Measurements from ENCODE around the gene CDKL2.

The CDKL2 gene

GRCh38 chr4:75629239-75629638 lies 1.1 kb downstream of the CDKL2 start:
- H3K4me3 ChIP-seq (replicated peaks; ENCODE audit: low read depth, low read length): no peak overlapping the region
- TF ChIP-seq, protein P1, sequence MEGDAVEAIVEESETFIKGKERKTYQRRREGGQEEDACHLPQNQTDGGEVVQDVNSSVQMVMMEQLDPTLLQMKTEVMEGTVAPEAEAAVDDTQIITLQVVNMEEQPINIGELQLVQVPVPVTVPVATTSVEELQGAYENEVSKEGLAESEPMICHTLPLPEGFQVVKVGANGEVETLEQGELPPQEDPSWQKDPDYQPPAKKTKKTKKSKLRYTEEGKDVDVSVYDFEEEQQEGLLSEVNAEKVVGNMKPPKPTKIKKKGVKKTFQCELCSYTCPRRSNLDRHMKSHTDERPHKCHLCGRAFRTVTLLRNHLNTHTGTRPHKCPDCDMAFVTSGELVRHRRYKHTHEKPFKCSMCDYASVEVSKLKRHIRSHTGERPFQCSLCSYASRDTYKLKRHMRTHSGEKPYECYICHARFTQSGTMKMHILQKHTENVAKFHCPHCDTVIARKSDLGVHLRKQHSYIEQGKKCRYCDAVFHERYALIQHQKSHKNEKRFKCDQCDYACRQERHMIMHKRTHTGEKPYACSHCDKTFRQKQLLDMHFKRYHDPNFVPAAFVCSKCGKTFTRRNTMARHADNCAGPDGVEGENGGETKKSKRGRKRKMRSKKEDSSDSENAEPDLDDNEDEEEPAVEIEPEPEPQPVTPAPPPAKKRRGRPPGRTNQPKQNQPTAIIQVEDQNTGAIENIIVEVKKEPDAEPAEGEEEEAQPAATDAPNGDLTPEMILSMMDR (IDR thresholded peaks at IDR 0.05; ENCODE audit: low read length, missing control alignments): no peak
- no peak for DNase-seq (ENCODE audit: low read depth)

DNA sequence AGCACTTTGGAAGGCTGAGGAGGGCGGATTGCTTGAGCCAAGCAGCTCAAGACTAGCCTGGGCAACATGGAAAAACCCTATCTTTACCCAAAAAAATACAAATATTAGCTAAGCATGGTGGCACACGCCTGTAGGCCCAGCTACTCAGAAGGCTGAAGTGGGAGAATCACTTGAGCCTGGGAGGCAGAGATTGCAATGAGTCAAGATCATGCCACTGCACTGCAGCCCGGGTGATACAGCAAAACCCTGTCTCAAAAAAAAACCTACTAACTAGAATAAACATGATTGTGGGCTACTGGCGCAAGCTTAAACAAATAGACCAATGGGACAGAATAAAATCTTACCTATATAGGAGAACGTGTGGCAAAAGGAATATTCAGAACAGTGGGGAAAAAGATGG lies 7.3 kb downstream of the CDKL2 start:
- no peak for DNase-seq (ENCODE audit: low read depth)
- TF ChIP-seq, protein P1 (IDR thresholded peaks at IDR 0.05; ENCODE audit: low read length, missing control alignments): no peak
- H3K4me3 ChIP-seq (replicated peaks; ENCODE audit: low read depth, low read length): no peak overlapping the region

- no peak overlapping the region for H3K4me3 ChIP-seq (replicated peaks; ENCODE audit: low read depth, low read length)
- TF ChIP-seq, protein P1 (IDR thresholded peaks at IDR 0.05; ENCODE audit: low read length, missing control alignments): no peak
- no peak for DNase-seq (ENCODE audit: low read depth)
Measured at GRCh38 chr4:75621715-75622114, 8.6 kb downstream of the CDKL2 start.

- TF ChIP-seq, protein P1 (IDR thresholded peaks at IDR 0.05; ENCODE audit: low read length, missing control alignments): no peak
- DNase-seq (ENCODE audit: low read depth): no peak
- no peak overlapping the region for H3K4me3 ChIP-seq (replicated peaks; ENCODE audit: low read depth, low read length)
Measured at GRCh38 chr4:75612306-75612705, 18.0 kb downstream of the CDKL2 start.

DNA sequence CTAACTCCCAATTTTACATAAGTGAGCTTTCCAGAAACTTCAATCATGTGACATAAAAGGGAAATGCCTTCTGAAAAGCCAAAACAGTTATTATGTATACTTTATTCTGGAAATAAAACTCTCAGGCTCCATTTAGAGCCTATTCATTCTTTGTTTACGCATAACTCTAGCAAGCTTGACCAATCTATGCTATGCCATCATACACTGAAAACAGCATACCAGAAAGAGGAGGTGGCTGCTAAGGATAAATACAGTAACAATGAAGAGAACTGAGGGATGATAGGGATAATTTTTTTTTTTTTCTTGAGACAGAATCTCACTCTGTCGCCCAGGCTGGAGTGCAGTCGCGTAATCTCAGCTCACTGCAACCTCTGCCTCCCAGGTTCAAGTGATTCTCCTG lies 24.4 kb downstream of the CDKL2 start:
- DNase-seq (ENCODE audit: low read depth): no peak
- H3K4me3 ChIP-seq (replicated peaks; ENCODE audit: low read depth, low read length): no peak overlapping the region
- TF ChIP-seq, protein P1 (IDR thresholded peaks at IDR 0.05; ENCODE audit: low read length, missing control alignments): no peak

DNA sequence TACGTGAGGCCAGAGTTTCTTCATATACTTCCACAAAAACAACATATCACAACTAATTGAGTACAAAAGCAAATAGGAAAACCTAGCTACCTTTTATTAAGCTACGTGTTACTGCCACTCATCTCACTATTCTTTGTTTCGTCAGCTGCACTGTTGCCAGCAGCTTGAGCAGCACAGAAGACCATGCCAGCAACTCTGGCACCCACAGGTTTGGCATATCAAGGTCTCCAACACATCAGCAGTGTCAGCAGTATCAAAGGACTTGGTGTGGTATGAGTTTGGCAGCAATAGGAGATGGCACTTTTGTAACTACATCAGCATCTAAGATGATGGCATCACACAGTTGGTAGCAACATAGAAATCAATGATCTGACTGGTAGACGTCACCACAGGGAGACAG lies 30.7 kb downstream of the CDKL2 start:
- no peak overlapping the region for H3K4me3 ChIP-seq (replicated peaks; ENCODE audit: low read depth, low read length)
- no peak for DNase-seq (ENCODE audit: low read depth)
- TF ChIP-seq, protein P1 (IDR thresholded peaks at IDR 0.05; ENCODE audit: low read length, missing control alignments): no peak

DNA sequence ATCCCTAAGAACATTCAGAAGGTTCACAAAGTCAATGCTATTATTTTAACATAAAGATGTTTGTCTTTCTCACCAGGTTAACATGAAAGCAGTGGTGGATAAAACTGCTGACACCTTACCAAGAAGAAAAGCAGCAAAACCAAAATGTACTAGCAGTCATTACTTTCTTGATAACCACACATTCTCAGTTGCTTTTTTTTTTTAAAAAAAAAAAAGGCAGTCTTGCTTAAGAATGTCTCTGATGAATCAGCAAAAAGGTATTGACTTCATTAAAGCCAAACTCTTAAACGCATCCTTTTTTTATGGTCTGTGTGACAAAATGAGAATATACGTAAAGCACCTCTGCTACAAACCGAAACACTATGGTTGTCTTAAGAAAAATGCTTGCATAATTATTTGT lies 31.9 kb downstream of the CDKL2 start:
- no peak overlapping the region for H3K4me3 ChIP-seq (replicated peaks; ENCODE audit: low read depth, low read length)
- peak; percentile 48 for DNase-seq (ENCODE audit: low read depth)
- TF ChIP-seq, protein P1 (IDR thresholded peaks at IDR 0.05; ENCODE audit: low read length, missing control alignments): no peak

Measured in fibroblast of pulmonary artery (primary cell).